HCT116 (cell line): ENCODE measurements around the gene LRBA. TPM values are rescaled to one million over a fixed set of nuclear protein-coding genes. Genes with fewer than 3 reads are reported as not detected.

Experiments used
- ATAC-seq: fragments of 200-7000 bp; cut with Tn5 transposase; 2 replicates; pipeline ENCODE4 v1.9.1; 2020; ENCODE audit warnings: mild to moderate bottlenecking, moderate library complexity
- BruUV-seq: library from RNA; stranded (reverse); fragments of 400-500 nt; replicated peaks from 2 replicates; lab custom pipeline; 2021; lab: Mats Ljungman, UMichigan
- CTCF ChIA-PET: fragments of 300-600 bp; sonication (Branson Sonifier 250); formaldehyde crosslinking; loops from one replicate; lab custom pipeline; 2021; ENCODE audit warnings: antibody characterized with exemption; lab: Charles Lee
- POLR2A ChIA-PET: fragments of 300-600, 350-600 bp; sonication (Branson Sonifier 250); formaldehyde crosslinking; loops from one replicate; lab custom pipeline; 2021; ENCODE audit warnings: antibody characterized with exemption; lab: Charles Lee
- RAD21 ChIA-PET, 2 experiments: fragments of 300-600 bp; sonication (Branson Sonifier 250); formaldehyde crosslinking; loops; one replicate each; lab custom pipeline; 2023; ENCODE audit warnings: low total read pairs in 2 of 2; ENCODE audit not compliant: uncharacterized antibody in 2 of 2, unreplicated experiment in 2 of 2, low non-redundant PET in 1 of 2; lab: Charles Lee
- DNase-seq: peaks from one replicate; pipeline ENCODE4 v3.0.0-alpha.2; 2010; ENCODE audit warnings: low read depth, low spot score
- H2AFZ ChIP-seq: fragments of 200-600 bp; shearing (Covaris generic), sonication (generic); 2 replicates; pipeline ENCODE4 v1.6.1; 2017; ENCODE audit warnings: low read depth, mixed run types, mixed read lengths, antibody characterized with exemption, low read length; ENCODE audit not compliant: poor library complexity, severe bottlenecking
- H3K27ac ChIP-seq: 2 replicates; pipeline ENCODE4 v1.5.1; 2012; ENCODE audit warnings: low read depth, low read length
- H3K27me3 ChIP-seq: fragments of 200-600 bp; sonication (generic); 2 replicates; pipeline ENCODE4 v1.6.1; 2016; ENCODE audit warnings: mixed run types, low read length, mixed read lengths; ENCODE audit not compliant: insufficient read depth
- H3K36me3 ChIP-seq, 2 experiments: fragments of 200-500 bp in 1 of 2; fragments of 200-600 bp in 1 of 2; sonication (Bioruptor generic) in 1 of 2; sonication (generic) in 1 of 2; 2 replicates each; pipeline versions ENCODE4 v1.5.1 to v1.6.1; 2014 to 2016; ENCODE audit warnings: low read length in 2 of 2, inconsistent platforms in 1 of 2, mixed read lengths in 1 of 2, mixed run types in 1 of 2; ENCODE audit not compliant: insufficient read depth in 2 of 2, control insufficient read depth in 1 of 2
- H3K4me1 ChIP-seq, 2 experiments: fragments of 200-600 bp in 1 of 2; sonication (generic) in 1 of 2; 2 replicates each; pipeline versions ENCODE4 v1.5.1 to v1.6.1; 2012 to 2017; ENCODE audit warnings: low read length in 2 of 2, inconsistent platforms in 1 of 2, mild to moderate bottlenecking in 1 of 2, mixed read lengths in 1 of 2, mixed run types in 1 of 2, moderate library complexity in 1 of 2; ENCODE audit not compliant: insufficient read depth in 2 of 2, control insufficient read depth in 1 of 2
- H3K4me2 ChIP-seq: fragments of 200-600 bp; sonication (generic); 2 replicates; pipeline ENCODE4 v1.6.1; 2017; ENCODE audit warnings: mixed run types, low read length, mixed read lengths
- H3K4me3 ChIP-seq, 2 experiments: fragments of 200-600 bp in 1 of 2; sonication (generic) in 1 of 2; replicated peaks in 1 of 2; 2 replicates each; pipeline ENCODE4 v1.5.1; 2011 to 2016; ENCODE audit warnings: low read length in 2 of 2, control low read depth in 1 of 2, low read depth in 1 of 2, mild to moderate bottlenecking in 1 of 2, mixed read lengths in 1 of 2, mixed run types in 1 of 2
- H3K79me2 ChIP-seq: fragments of 200-600 bp; sonication (generic); 2 replicates; pipeline ENCODE4 v1.6.1; 2017; ENCODE audit warnings: mild to moderate bottlenecking, mixed run types, low read length, moderate library complexity, mixed read lengths; ENCODE audit not compliant: insufficient read depth
- H3K9ac ChIP-seq: fragments of 200-600 bp; sonication (generic); 2 replicates; pipeline ENCODE4 v1.6.1; 2016; ENCODE audit warnings: low read length, mixed read lengths
- H3K9me2 ChIP-seq: fragments of 200-600 bp; sonication (generic), shearing (Covaris generic); 2 replicates; pipeline ENCODE4 v1.6.1; 2017; ENCODE audit warnings: mixed run types, mild to moderate bottlenecking, moderate library complexity; ENCODE audit not compliant: insufficient read depth
- H3K9me3 ChIP-seq, 2 experiments: fragments of 200-500 bp in 1 of 2; fragments of 200-600 bp in 1 of 2; sonication (Bioruptor generic) in 1 of 2; sonication (generic) in 1 of 2; 2 replicates each; pipeline ENCODE4 v1.6.1; 2014 to 2017; ENCODE audit warnings: low read length in 2 of 2, mixed read lengths in 2 of 2, inconsistent platforms in 1 of 2, low read depth in 1 of 2, mild to moderate bottlenecking in 1 of 2, mixed run types in 1 of 2, moderate library complexity in 1 of 2; ENCODE audit not compliant: control insufficient read depth in 1 of 2, insufficient read depth in 1 of 2
- H4K20me1 ChIP-seq: fragments of 200-600 bp; sonication (generic), shearing (Covaris generic); 2 replicates; pipeline ENCODE4 v1.6.1; 2017; ENCODE audit warnings: mixed run types, mild to moderate bottlenecking, moderate library complexity; ENCODE audit not compliant: insufficient read depth
- ATF3 ChIP-seq: IDR thresholded peaks from 2 replicates; pipeline ENCODE4 v1.6.1; 2012
- CTCF ChIP-seq, 3 experiments: fragments of 200-600 bp in 1 of 3; sonication (generic) in 1 of 3; IDR thresholded peaks in 2 of 3; conservative IDR thresholded peaks in 1 of 3; 2 replicates each; pipeline ENCODE4 v1.5.1; 2012 to 2017; ENCODE audit warnings: low read depth in 2 of 3, low read length in 2 of 3, antibody characterized with exemption in 1 of 3, borderline replicate concordance in 1 of 3, control low read depth in 1 of 3, mild to moderate bottlenecking in 1 of 3, mixed read lengths in 1 of 3, mixed run types in 1 of 3, moderate library complexity in 1 of 3; ENCODE audit not compliant: insufficient read depth in 1 of 3
- EGR1 ChIP-seq: IDR thresholded peaks from 2 replicates; pipeline ENCODE4 v1.6.1; 2012; ENCODE audit warnings: low read depth
- ELF1 ChIP-seq: IDR thresholded peaks from 2 replicates; pipeline ENCODE4 v1.6.1; 2012; ENCODE audit warnings: low read depth, borderline replicate concordance
- EZH2 ChIP-seq: fragments of 200-600 bp; sonication (generic); IDR thresholded peaks from 2 replicates; pipeline ENCODE4 v1.6.1; 2017; ENCODE audit warnings: antibody characterized with exemption, mixed run types
- FOSL1 ChIP-seq: IDR thresholded peaks from 2 replicates; pipeline ENCODE4 v1.6.1; 2012; ENCODE audit warnings: low read depth
- JUND ChIP-seq: IDR thresholded peaks from 2 replicates; pipeline ENCODE4 v1.6.1; 2012
- MAX ChIP-seq: IDR thresholded peaks from 2 replicates; pipeline ENCODE4 v1.6.1; 2012
- POLR2A ChIP-seq: IDR thresholded peaks from 2 replicates; pipeline ENCODE4 v1.7.0; 2011; ENCODE audit warnings: borderline replicate concordance; ENCODE audit not compliant: insufficient read depth, insufficient read length; ENCODE audit errors: extremely low read depth
- POLR2AphosphoS5 ChIP-seq: IDR thresholded peaks from 2 replicates; pipeline ENCODE4 v1.6.1; 2011; ENCODE audit warnings: mild to moderate bottlenecking, low read depth, low read length, moderate library complexity
- REST ChIP-seq: IDR thresholded peaks from 2 replicates; pipeline ENCODE4 v1.6.1; 2012; ENCODE audit warnings: low read depth
- YY1 ChIP-seq: IDR thresholded peaks from 2 replicates; pipeline ENCODE4 v1.6.1; 2011; ENCODE audit warnings: low read length, low read depth, moderate library complexity, mild to moderate bottlenecking; ENCODE audit not compliant: insufficient replicate concordance; ENCODE audit errors: extremely low read depth
- ZBTB33 ChIP-seq: IDR thresholded peaks from 2 replicates; pipeline ENCODE4 v1.6.1; 2011; ENCODE audit warnings: mild to moderate bottlenecking, low read length, moderate library complexity; ENCODE audit not compliant: insufficient replicate concordance; ENCODE audit errors: extremely low read depth
- ZFX ChIP-seq: fragments of 450-650 bp; IDR thresholded peaks from 2 replicates; pipeline ENCODE4 v1.6.1; 2017
- intact Hi-C: fragments of 100-400 bp; cut with micrococcal nuclease; formaldehyde crosslinking; loops from 2 replicates; pipeline ENCODE4 v1.10.0; 2022
- total RNA-seq: library from RNA; stranded (reverse); gene quantifications from one replicate; pipeline ENCODE4 v1.2.1, GENCODE V29; 2021; ENCODE audit not compliant: unreplicated experiment

Gene LRBA
- total RNA-seq, 1 experiment from 2014 or later: 79.8 TPM

GRCh38 chr4:150461957-150462356 lies 553.1 kb downstream of the LRBA start:
- no peak for ATAC-seq
- H3K27me3 ChIP-seq: no peaks in the 10 kb centered on the region
- H3K9ac ChIP-seq: no peak overlapping the region
- H3K9me2 ChIP-seq: no peaks in the 10 kb centered on the region
- TF ChIP-seq EZH2 (no peak), ZFX (no peak), ATF3 (no peak), REST (no peak), FOSL1 (no peak), POLR2A (no peak), ELF1 (no peak), MAX (no peak), EGR1 (no peak), YY1 (no peak), JUND (no peak), CTCF (IDR thresholded peaks at IDR 0.05 in 2 of 3, conservative IDR thresholded peaks at IDR 0.05 in 1 of 3; ENCODE audit: borderline replicate concordance in 1 of 3, insufficient read depth in 1 of 3, low read depth in 2 of 3, low read length in 2 of 3) (no peak), ZBTB33 (no peak), POLR2AphosphoS5 (no peak)
- TF ChIP-seq, all 23 proteins: peak for 0
- ChIA-PET CTCF (no interaction called here), RAD21 (no interaction called here), POLR2A (no interaction called here)
- H3K27ac ChIP-seq: no peak overlapping the region
- DNase-seq: no peak
- H3K79me2 ChIP-seq: no peaks in the 10 kb centered on the region
- H3K4me2 ChIP-seq: no peak overlapping the region
- H4K20me1 ChIP-seq: no peaks in the 10 kb centered on the region
- no peak overlapping the region for H2AFZ ChIP-seq
- BruUV-seq: no TSS peak
- no peaks in the 10 kb centered on the region for H3K36me3 ChIP-seq
- intact Hi-C loops: no loop called here
- H3K9me3 ChIP-seq: no peaks in the 10 kb centered on the region
- no peaks in the 10 kb centered on the region for H3K4me1 ChIP-seq
- H3K4me3 ChIP-seq: no peak overlapping the region
